HPDE6-E6E7 (cell line): ENCODE measurements around the gene ARL15.
"Not testable (repeated sequence)": the region's sequence is repeated elsewhere in the genome, so short reads cannot be mapped to it uniquely, and the experiment has no call there.

Source experiments
- DNase-seq: peaks from one replicate; pipeline ENCODE4 v3.0.0; 2011; ENCODE audit warnings: missing footprints; ENCODE audit errors: extremely low spot score

The ARL15 gene

DNA sequence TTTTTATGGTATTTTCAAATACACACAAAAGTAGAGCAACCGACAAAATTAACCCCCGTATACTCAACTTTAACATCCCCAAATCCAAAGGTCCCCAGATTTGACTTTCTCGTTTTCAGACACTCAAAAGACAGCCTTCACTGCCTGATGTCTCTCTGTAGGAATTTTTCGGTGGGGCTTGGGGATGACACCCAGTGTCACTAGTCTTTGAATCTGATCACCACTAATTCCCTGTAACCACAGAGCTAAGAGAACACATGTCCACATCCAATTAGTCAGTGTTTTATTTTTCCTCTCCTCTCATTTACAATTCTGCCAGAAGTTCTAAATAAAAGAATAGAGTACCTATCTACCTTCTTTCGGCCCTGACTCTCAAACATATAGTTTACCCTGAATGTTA is 324.6 kb downstream of the ARL15 start:
- no peak for DNase-seq

DNA sequence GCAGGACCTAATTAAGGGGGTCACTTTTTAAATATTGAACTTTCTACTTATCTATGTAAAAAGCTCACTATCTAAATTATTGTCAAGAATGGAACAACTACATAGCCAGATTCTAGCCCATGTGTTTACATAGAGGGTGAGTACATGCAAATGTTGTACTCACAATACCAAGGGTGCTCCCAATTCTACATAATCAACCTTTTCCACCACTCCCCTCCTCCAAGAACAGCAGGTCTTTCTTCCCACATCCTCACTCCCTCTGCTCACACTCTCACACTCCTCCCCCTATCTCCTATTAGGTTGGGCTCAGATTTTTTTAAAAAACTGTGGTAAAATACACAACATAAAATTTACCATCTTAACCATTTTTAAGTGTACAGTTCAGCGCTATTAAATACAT is 325.4 kb downstream of the ARL15 start:
- no peak for DNase-seq

DNA sequence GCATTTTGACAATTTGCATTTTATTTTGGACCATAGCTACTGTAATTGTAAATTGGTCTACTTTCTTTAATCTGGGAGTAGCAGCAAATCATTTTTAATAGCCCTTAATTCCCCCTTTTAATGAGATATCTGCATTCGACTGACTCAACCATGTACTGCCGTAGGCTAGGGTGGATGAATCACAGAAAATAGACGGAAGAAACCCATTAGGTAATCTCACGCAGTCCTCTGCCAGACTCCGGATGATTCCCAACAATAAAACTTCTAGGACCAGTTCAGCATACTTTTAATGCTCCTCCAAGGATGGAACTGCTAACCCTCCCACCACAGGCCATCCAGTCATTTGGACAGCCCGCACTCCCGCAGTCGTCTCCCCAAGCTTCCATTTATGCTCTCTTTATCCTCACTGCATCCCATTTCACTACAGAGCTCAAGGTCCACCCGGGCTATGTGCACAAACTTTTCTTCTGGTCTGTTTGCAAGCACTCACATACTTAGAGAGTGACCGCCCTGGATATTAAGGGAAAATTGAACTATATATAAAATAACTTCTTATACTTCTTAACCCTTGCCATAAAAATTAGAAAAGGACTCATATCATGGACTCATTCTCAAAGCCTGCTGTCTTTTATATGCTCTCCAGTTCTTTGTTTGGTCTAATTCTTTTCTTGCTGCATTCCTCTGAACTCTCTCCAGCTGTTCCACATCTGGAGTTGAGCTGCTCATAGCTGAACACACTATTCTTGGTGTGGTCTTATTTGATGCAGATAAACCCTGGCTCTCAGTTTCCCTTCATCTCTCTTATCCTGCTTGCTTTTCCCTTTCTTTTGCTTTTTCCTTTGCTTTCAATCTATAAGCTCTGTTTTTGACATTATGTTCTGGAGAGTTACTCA is 326.6 kb downstream of the ARL15 start:
- peak; percentile 38 for DNase-seq

- not testable (repeated sequence) for DNase-seq
Measured at GRCh38 chr5:53982319-53982718, 328.1 kb downstream of the ARL15 start.

- DNase-seq = no peak
Measured at GRCh38 chr5:53980061-53980460, 330.3 kb downstream of the ARL15 start.

DNA sequence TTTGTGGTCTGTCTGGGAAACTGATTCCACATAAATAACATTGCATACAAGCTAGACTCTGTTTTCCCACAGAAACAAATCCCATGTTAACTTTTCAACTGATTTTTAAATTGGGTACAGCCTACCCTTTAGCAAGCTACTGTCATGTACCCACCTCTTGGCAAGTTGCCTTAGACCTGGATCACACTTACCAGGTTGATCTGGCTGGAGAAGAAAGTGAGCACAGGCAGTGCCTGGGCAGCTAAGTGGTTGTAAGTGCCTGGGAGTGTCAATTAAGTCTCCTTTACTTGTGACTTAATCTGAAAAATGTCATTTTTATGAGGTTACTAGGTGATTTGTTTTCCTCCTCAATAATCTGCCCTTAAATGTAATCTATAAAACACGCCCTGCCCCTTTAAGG is 336.4 kb downstream of the ARL15 start:
- no peak for DNase-seq

GRCh38 chr5:53972314-53972713 is 338.1 kb downstream of the ARL15 start:
- DNase-seq = no peak

DNA sequence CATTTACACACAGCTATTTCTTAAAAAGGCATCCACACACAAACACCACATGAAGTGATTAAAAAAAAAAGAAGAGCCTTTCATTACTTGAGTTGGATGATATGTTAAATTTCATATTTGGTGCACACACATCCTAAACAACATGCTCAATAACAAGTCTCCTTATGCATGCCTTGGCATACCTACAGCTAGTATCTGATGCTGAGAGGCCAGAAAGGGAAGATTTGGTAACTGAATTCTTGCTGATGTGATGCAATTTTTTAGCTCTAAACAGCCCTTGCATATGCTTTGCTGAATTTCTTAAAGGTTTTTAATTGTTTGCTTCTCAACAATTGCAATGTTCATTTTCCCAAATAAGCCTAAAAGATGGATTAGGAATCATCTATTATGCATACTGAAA is 338.8 kb downstream of the ARL15 start:
- DNase-seq = no peak

GRCh38 chr5:53971131-53971530 is 339.2 kb downstream of the ARL15 start:
- DNase-seq = no peak

DNA sequence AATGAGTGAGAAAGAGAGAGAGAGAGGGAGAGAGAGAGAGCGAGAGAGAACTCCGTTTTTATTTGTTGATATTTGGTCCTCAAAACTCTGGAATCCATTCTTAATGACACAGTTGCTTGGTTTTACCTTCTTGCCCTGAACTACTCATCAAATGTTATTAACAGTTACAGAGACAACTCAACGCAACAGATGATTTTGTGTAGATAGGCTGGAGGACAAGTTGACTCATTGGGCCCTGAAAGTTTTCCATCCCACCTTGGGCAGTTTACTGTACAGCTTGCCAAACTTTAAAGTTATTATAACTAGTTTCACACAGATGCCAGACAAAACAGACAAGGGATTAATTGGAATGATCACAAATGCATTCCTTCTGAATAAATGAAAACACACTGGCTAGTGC is 339.9 kb downstream of the ARL15 start:
- no peak for DNase-seq

DNA sequence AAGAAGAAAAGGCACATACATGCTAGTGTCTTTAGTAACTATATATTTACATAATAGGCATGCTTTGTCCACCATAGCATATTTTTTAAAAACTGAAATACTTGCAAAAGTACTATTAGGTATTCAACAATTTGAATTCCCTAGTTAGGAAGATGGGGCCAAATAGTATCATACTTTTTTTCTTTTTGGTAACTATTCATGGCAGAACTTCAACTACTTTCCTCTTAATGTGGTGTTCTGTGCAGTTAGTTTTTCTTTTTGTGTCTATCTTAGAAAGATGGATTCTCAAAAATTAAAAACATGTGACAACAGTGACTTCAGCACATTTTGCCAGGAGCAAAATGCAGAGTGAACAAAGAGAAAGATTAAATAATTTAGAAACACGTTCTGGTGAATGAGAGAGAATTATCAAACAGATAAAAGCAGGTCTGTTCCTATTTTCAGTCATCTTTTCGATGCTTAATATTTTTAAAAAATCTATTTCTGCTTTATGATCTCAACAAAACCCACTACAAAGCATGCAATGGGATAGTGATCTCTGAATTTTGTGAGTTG is 341.1 kb downstream of the ARL15 start:
- no peak for DNase-seq

GRCh38 chr5:53965459-53965858 is 344.9 kb downstream of the ARL15 start:
- DNase-seq = no peak

DNA sequence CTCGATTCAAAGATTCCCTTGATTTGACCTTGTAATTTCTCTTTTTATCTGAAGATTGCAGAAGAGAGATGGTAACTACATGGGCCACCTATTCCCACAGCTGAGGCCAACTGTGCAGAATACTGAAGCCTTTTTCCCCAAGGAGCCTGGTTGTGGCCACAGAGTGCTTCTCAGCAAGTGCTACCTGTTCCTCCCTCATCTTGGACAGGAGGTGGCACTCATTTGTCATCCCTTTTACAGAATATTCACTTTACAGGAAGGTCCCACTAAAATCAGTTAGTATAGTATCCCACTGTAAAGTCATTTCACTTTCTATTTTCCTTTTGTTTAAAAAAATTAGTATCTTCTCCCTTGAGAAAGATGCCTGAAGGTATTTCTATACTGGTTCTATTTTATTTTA is 346.4 kb downstream of the ARL15 start:
- DNase-seq = no peak

- no peak for DNase-seq
Measured at GRCh38 chr5:53962306-53962705, 348.1 kb downstream of the ARL15 start.

DNA sequence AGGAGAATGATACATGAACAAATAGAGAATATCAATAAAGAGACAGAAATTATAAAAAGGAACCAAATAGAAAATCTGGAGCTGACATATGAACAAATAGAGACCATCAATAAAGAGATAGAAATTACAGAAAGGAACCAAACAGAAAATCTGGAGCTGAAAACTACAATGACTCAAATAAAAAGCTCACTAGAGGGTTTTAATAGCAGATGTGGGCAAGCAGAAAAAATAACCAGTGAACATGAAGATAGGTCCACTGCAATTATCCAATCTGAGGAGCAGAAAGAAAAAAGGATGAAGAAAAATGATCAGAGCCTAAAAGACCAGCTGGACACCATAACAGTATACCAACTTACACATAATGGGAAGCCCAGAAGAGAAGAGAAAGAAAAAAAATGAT is 353.7 kb downstream of the ARL15 start:
- no peak for DNase-seq

GRCh38 chr5:53956196-53956595 is 354.2 kb downstream of the ARL15 start:
- DNase-seq = no peak

DNA sequence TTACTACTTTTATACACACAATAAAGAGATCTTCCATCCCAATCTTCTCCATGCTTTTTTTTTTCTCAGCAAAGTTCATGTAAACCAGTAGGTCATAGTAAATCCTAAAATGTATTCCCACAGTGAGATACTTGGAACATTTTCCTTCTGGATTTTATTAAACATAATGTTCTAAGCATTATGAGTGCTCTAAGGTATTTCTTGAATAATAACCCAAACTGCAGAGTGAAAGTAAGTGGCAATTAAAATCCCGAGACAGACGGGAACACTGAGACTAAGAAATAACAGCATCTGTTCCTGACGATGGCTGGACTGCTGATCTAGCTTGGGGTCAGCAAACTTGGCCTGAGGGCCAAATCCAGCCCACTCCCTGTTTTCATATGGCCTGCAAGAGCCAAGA is 359.8 kb downstream of the ARL15 start:
- no peak for DNase-seq

GRCh38 chr5:53948598-53948997 is 361.8 kb downstream of the ARL15 start:
- DNase-seq = no peak

DNA sequence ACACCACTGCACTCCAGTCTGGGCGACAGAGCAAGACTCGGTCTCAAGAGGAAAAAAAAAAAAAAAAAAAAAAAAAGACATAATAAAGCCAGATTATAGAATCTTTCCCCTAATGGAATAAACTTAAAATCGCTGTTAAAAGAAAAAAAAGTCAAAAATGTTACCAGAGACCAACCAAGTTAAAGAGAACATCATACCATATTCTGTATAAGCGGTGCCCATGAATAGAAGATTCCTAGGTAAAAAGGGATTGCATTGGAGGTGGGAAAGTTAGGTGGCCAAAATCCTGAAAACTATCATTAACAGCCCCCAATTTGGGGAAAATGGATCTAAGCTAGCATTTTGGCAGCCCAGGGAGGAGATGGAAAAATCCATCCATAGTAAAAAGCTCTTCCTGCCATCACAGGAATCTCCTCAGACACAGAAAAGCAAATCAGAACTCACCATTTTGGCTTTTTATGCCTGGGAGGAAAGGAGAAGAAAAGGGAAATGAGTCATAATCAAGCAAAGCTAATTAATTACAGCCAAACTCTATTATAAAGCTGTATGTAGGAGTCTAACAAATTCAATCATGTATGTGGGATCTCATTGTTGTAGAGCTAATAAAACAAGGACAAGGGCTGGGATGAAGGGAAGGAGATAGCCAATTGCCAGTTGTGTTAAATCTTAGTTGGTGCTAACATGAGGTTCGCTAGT is 363.8 kb downstream of the ARL15 start:
- no peak for DNase-seq

GRCh38 chr5:53944981-53945380 is 365.4 kb downstream of the ARL15 start:
- no peak for DNase-seq

GRCh38 chr5:53943938-53944337 is 366.4 kb downstream of the ARL15 start:
- DNase-seq = no peak

GRCh38 chr5:53942724-53943123 is 367.6 kb downstream of the ARL15 start:
- DNase-seq = peak; percentile 21

GRCh38 chr5:53940921-53941320 is 369.5 kb downstream of the ARL15 start:
- DNase-seq = no peak
